HG02759 (cell line): ENCODE data around the gene HNF4A.

Source experiments
- ATAC-seq: cut with Tn5 transposase; IDR thresholded peaks from one replicate; pipeline ENCODE4 v1.9.1; 2021; ENCODE audit warnings: mild to moderate bottlenecking, moderate library complexity; ENCODE audit not compliant: unreplicated experiment

The HNF4A gene

GRCh38 chr20:44435630-44436335 is 80.3 kb downstream of the HNF4A start:
- no peak for ATAC-seq

GRCh38 chr20:44436393-44436792 is 80.9 kb downstream of the HNF4A start:
- no peak for ATAC-seq

- ATAC-seq: no peak
Observed at GRCh38 chr20:44437497-44437896, 82.0 kb downstream of the HNF4A start.

- ATAC-seq: no peak
Observed at GRCh38 chr20:44438782-44439181, 83.3 kb downstream of the HNF4A start.

- ATAC-seq: no peak
Observed at GRCh38 chr20:44439318-44439717, 83.8 kb downstream of the HNF4A start.

GRCh38 chr20:44442298-44443070 is 87.0 kb downstream of the HNF4A start:
- no peak for ATAC-seq

- ATAC-seq: no peak
Observed at GRCh38 chr20:44445742-44446710, 90.5 kb downstream of the HNF4A start.

GRCh38 chr20:44447827-44448419 is 92.4 kb downstream of the HNF4A start:
- no peak for ATAC-seq

GRCh38 chr20:44448753-44449546 is 93.5 kb downstream of the HNF4A start:
- ATAC-seq: no peak

GRCh38 chr20:44449864-44450263 is 94.4 kb downstream of the HNF4A start:
- ATAC-seq: no peak

- no peak for ATAC-seq
Observed at GRCh38 chr20:44450281-44450889, 94.9 kb downstream of the HNF4A start.

GRCh38 chr20:44450903-44451450 is 95.5 kb downstream of the HNF4A start:
- no peak for ATAC-seq

GRCh38 chr20:44454306-44454963 is 98.9 kb downstream of the HNF4A start:
- no peak for ATAC-seq

- ATAC-seq: no peak
Observed at GRCh38 chr20:44455126-44455525, 99.6 kb downstream of the HNF4A start.

GRCh38 chr20:44456611-44457010 is 101.1 kb downstream of the HNF4A start:
- no peak for ATAC-seq

GRCh38 chr20:44457016-44457415 is 101.5 kb downstream of the HNF4A start:
- ATAC-seq: no peak

GRCh38 chr20:44459271-44459670 is 103.8 kb downstream of the HNF4A start:
- ATAC-seq: no peak

- ATAC-seq: no peak
Observed at GRCh38 chr20:44460795-44461141, 105.3 kb downstream of the HNF4A start.
